ENCODE results near the gene NBR1.
A peak's percentile ranks its signal among the peaks of the same experiment; 100 is the strongest.
"Not testable (repeated sequence)": the region's sequence is repeated elsewhere in the genome, so short reads cannot be mapped to it uniquely, and the experiment has no call there.

Gene NBR1

GRCh38 chr17:43212641-43213490 is 41.9 kb downstream of the NBR1 start:
- no peak for DNase-seq (ENCODE audit: low spot score)

- peak; percentile 4 for DNase-seq (ENCODE audit: low spot score)
These were observed 42.5 kb downstream of the NBR1 start for GRCh38 chr17:43213545-43213944.

GRCh38 chr17:43215341-43215740 is 44.3 kb downstream of the NBR1 start:
- no peak for DNase-seq (ENCODE audit: low spot score)

DNA sequence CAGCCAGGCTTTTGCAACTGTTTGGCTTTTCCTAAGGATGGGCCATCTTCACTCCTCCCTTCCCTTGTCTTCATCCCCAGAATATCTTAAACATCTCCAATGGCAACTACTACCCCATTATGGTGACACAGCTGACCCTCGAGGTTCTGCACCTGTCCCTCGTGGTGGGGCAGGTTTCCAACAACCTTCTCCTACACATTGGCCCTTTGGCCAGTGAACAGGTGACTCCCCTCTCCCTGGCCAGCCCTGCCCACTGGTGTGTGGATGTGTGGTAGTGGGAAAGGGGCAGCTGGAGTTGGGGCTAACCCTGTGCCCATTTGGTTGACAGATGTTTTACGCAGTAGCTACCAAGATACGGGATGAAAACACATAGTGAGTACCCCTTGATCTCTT is 45.4 kb downstream of the NBR1 start:
- no peak for DNase-seq (ENCODE audit: low spot score)

DNA sequence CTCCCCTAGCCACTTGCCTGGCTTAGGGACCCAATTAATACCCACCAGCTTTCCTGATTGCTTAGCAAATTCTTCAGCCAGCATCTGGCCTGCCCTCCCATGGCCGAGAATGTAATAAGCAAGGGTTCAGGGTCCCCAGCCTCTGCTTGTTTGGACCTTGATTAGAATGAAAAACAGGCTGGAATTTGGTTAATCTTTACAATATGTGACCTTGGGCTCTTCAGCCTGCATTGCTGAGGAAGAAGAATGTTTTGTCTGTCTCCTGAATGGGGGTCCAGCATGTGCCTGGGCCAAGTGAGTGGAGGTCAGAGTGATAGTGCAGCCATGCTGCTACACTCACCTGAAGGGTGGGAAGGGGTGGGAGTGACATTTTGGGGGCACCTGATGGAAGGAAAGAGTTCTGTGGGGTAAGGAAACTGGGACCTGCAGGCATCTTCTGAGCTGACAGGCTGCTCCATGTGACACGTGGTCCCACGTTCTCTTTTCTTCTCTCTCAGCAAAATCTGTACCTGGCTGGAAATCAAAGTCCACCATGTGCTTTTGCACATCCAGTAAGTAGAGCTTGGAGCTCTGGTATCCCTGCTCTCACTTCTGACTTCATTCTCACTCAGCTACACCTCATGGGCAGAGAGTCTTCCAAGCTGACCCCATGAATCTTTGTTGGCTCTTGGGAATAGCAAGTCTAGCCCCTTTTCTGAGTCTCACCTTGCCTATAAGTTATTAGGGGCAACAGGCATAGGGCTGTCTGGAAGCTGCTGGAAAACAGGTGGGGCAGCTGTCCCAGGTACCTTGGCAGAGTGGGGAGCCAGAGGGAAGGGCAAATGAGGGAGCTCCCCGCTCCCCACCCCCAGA is 46.0 kb downstream of the NBR1 start:
- no peak for DNase-seq (ENCODE audit: low spot score)

DNA sequence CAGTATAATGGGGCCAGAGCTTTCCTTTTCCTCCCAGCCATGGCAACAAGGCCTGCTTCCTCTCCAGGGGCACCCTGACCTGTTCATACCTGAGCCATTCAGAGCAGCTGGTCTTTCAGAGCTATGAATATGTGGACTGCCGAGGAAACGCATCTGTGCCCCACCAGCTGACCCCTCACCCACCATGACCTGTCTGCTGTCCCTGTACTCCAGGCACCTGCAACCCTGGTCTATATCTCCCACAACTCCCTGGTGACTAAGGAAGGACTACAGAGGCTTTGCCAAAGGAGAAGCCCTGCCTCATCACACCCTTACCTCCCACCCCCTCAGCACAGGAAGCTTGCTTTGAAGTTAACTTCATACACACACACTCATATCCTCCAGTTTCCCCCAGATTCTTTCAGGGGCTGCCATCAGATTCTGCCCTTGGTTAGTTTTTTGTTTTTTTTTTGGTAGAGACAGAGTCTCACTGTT is 46.6 kb downstream of the NBR1 start:
- no peak for DNase-seq (ENCODE audit: low spot score)

DNA sequence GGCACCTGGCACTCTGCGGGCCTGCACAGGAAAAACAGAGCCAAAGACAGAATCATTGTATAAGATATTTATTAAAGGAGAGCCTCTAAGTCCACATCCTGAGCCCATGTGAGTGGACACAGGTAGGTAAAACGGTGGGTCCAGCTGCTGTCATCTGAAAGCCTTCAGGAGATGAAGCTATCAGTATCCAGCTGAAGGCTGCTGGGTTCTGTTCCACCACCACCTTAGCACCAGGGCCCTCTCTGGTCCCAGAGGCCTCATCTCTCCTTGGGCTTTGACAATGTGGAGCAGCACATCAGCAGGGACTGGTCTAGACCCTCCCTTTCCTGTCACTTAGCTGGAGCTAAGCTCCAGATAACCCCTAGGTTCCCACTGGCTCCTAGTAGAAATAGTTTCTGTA is 48.0 kb downstream of the NBR1 start:
- no peak for DNase-seq (ENCODE audit: low spot score)

GRCh38 chr17:43219746-43220380 is 48.8 kb downstream of the NBR1 start:
- no peak for DNase-seq (ENCODE audit: low spot score)

- no peak for DNase-seq (ENCODE audit: low spot score)
These were observed 49.6 kb downstream of the NBR1 start for GRCh38 chr17:43220511-43221125.

DNA sequence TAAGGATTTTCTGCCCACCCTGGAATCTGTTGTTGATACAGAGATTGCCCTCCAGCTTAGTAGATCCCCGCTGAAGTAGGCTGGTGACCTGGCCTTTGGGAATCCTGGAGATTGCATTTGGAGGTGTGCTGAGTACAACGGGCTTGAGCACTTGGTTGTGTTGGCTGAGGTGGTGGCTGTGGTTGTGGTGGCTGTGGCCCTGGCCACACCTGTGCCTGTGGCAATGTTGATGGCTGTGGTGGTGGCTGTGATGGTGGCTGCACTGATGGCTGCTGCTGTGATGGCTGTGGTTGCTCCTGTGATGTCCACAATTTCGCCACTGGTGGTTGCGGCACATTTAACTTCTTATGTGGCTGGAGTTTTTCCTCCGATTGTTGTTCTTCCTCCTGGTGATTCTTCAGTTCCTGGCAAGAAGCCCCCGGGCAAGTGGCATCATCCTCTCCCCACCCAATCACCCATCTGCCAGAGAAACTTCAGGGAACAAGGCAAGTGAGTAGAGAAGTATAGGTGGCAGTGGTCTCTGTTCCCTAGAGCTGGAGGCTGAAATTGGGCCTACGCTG is 53.2 kb downstream of the NBR1 start:
- DNase-seq (ENCODE audit: low spot score), result no peak

- DNase-seq (ENCODE audit: low spot score), result no peak
These were observed 55.4 kb downstream of the NBR1 start for GRCh38 chr17:43226393-43226792.

GRCh38 chr17:43228020-43228782 is 57.2 kb downstream of the NBR1 start, which contains the start of gene CCDC200:
CCDC200 (minus strand) TSS chr17:43228623; CDS start chr17:43228554, 69 bp downstream.
- DNase-seq (ENCODE audit: low spot score), result not testable (repeated sequence)

GRCh38 chr17:43231205-43232020 is 60.4 kb downstream of the NBR1 start:
- DNase-seq (ENCODE audit: low spot score), result not testable (repeated sequence)

GRCh38 chr17:43232021-43232699 is 61.1 kb downstream of the NBR1 start:
- DNase-seq (ENCODE audit: low spot score), result not testable (repeated sequence)

DNA sequence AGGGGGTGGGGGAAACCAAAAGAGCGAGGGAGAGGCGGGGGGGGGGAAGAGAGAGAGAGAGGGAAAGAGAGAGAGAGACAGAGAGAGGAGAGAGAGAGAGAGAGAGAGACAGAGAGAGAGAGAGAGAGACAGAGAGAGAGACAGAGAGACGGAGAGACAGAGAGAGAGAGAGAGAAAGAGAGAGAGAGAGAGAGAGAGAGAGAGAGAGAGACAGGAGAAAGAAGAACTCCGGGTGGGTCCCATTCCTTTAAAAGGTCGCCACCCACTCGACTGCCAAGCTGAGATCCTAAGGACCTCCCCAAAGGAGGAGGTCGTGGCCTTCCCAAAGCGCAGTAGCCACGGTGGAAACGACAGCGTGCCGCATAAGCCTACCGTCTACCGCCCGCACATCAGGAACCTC is 62.2 kb downstream of the NBR1 start:
- not testable (repeated sequence) for DNase-seq (ENCODE audit: low spot score)

- not testable (repeated sequence) for DNase-seq (ENCODE audit: low spot score)
These were observed 62.9 kb downstream of the NBR1 start, which contains the start of gene RNU2-1 for GRCh38 chr17:43233877-43234276. RNU2-1 (minus strand) TSS chr17:43233977.

DNA sequence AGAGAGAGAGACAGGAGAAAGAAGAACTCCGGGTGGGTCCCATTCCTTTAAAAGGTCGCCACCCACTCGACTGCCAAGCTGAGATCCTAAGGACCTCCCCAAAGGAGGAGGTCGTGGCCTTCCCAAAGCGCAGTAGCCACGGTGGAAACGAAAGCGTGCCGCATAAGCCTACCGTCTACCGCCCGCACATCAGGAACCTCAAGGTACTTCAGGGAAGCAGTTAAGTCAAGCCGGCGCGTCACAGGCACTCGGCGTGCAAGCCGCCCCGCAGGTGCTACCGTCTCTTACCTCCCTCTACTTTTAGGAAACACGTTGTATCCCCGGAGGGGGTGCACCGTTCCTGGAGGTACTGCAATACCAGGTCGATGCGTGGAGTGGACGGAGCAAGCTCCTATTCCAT is 68.6 kb downstream of the NBR1 start:
- not testable (repeated sequence) for DNase-seq (ENCODE audit: low spot score)

GRCh38 chr17:43240596-43241352 is 69.8 kb downstream of the NBR1 start:
- not testable (repeated sequence) for DNase-seq (ENCODE audit: low spot score)
